MM.1S (cell line): Measurements from ENCODE around the gene ASPSCR1.

ENCODE experiments used
- CTCF ChIP-seq: fragments of 300-600 bp; sonication (generic); IDR thresholded peaks from 2 replicates; pipeline ENCODE4 v1.5.1; 2016; ENCODE audit warnings: antibody characterized with exemption, low read length, mixed read lengths
- EZH2 ChIP-seq: fragments of 300-600 bp; sonication (generic); optimal IDR thresholded peaks from 2 replicates; pipeline ENCODE3; 2017; ENCODE audit warnings: low read depth, mild to moderate bottlenecking, antibody characterized with exemption, low read length, mixed read lengths
- EZH2phosphoT487 ChIP-seq: fragments of 300-600 bp; sonication (generic); IDR thresholded peaks from 2 replicates; pipeline ENCODE4 v1.6.1; 2018; ENCODE audit warnings: antibody characterized with exemption, low read length

GRCh38 chr17:81934850-81935708 is 42.4 kb upstream of the ASPSCR1 start:
- TF ChIP-seq CTCF: no peak
- no peak for TF ChIP-seq EZH2
- no peak for TF ChIP-seq EZH2phosphoT487
